ENCODE data around the gene RIPK1.

The RIPK1 gene

DNA sequence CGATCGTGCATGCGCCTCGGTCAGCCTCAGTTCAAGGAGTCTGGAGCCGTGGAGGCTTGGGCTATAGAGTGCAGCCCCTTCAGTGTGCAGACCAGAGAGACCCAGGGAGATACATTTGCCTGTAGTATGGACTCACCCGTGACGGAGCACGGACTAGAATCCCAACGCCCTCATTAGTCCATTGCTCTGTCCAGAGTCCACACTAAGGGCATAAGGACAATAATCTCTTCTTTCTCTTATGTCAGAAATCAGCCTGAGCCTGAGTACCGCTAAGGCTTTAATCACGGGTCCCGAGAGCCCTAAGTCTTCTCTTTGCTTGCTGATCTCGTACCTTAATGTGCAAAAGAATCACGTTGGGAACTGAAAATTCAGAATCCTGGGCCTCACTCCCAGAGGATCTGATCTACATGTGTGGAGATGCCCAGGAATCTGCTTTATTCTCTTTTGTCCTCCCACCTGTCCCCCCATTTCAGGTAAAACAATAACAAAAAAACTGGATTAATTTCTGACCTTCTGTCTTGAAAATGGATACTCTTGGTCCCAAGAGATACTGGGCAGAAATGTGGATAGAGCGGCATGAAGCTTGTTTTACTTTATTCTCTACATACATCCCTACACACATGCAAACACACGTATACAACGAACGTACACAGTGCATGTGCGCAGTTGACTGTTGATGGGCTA is 50.9 kb downstream of the RIPK1 start:
- DNase-seq (ENCODE audit: low spot score), result no peak
- Histone ChIP-seq H3K4me3 (peak overlapping the region; percentile 92), H3K27ac (peak overlapping the region; percentile 87 to 95)
- TF ChIP-seq, protein P1, sequence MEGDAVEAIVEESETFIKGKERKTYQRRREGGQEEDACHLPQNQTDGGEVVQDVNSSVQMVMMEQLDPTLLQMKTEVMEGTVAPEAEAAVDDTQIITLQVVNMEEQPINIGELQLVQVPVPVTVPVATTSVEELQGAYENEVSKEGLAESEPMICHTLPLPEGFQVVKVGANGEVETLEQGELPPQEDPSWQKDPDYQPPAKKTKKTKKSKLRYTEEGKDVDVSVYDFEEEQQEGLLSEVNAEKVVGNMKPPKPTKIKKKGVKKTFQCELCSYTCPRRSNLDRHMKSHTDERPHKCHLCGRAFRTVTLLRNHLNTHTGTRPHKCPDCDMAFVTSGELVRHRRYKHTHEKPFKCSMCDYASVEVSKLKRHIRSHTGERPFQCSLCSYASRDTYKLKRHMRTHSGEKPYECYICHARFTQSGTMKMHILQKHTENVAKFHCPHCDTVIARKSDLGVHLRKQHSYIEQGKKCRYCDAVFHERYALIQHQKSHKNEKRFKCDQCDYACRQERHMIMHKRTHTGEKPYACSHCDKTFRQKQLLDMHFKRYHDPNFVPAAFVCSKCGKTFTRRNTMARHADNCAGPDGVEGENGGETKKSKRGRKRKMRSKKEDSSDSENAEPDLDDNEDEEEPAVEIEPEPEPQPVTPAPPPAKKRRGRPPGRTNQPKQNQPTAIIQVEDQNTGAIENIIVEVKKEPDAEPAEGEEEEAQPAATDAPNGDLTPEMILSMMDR (IDR thresholded peaks at IDR 0.05), result no peak

DNA sequence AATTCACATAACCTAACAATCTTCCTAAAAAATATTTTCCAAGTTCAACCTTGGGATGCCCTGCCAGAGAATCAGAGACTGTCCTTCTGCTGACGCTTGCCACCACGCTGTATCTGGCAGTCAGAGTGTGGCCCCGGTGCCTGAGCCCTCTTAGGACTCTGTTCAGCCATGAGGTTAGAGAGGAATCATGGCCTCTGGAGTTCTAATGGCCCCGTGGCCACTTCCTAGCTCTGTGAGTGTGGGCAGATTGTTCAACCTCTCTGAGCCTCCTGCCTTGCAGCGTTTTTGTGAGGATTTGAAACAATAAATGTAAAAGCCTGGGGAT is 52.4 kb downstream of the RIPK1 start:
- TF ChIP-seq, protein P1 (IDR thresholded peaks at IDR 0.05), result no peak
- Histone ChIP-seq H3K4me3 (no peak overlapping the region), H3K27ac (no peak overlapping the region)
- DNase-seq (ENCODE audit: low spot score), result no peak

DNA sequence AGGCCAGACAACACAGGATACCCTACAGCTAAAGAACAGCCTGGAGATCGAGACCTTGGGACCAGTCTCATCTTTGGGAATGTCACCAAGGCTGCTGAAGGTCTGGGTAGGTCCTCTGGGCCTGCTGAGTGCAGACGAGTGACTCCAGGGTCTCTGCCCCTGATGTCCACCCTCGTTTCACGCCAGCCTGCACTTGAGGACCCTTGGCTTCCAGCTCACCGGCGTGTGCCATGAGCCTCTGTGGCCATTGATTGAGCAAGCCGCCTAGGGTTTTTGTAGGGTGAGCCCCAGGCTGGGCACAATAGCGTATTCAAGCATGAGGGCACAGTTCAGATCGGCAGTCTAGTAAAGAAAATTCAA is 54.5 kb downstream of the RIPK1 start:
- Histone ChIP-seq H3K4me3 (no peak overlapping the region), H3K27ac (no peak overlapping the region)
- no peak for DNase-seq (ENCODE audit: low spot score)
- TF ChIP-seq, protein P1 (IDR thresholded peaks at IDR 0.05), result no peak

DNA sequence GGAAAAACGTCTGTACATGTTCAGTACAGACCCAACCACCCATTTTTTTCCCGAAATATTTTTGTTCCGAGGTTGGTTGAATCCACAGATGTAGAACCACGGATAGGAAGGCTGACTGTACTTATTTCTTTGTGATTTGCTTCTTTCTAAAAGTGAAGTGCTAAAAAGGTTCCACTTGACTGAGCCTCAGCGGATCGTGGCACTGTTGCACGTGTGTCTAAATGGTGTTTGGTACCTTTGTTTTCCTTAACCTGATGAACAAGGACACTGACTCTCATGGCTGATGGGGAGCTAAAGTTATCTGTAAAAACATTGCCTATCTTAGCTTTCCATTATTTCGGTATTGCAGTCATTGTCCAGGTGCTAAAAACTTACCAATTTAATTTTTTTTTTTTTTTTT is 56.4 kb downstream of the RIPK1 start:
- Histone ChIP-seq H3K4me3 (no peak overlapping the region), H3K27ac (no peak overlapping the region)
- TF ChIP-seq, protein P1 (IDR thresholded peaks at IDR 0.05), result no peak
- no peak for DNase-seq (ENCODE audit: low spot score)

DNA sequence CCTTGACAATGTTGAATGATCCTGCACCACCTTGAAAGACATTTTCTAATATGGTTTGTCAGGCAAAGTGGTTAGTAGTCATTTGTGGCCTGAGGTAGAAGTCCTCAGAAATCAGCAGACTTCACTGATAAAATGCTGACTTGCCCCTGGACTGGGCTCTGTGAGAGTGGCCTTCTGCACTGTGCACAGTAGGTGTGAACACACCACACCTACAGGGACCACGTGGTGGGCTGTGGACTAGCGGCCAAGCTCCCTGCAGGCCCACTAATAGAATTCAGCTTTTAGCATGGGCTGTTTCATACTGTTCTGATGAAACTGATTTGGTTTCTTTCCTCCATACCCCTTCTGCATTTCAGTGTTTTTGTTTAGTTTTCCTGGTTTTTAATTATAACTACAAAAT is 57.5 kb downstream of the RIPK1 start:
- TF ChIP-seq, protein P1 (IDR thresholded peaks at IDR 0.05), result no peak
- DNase-seq (ENCODE audit: low spot score), result no peak
- H3K4me3 ChIP-seq, result no peak overlapping the region
- H3K27ac ChIP-seq, result no peak overlapping the region

DNA sequence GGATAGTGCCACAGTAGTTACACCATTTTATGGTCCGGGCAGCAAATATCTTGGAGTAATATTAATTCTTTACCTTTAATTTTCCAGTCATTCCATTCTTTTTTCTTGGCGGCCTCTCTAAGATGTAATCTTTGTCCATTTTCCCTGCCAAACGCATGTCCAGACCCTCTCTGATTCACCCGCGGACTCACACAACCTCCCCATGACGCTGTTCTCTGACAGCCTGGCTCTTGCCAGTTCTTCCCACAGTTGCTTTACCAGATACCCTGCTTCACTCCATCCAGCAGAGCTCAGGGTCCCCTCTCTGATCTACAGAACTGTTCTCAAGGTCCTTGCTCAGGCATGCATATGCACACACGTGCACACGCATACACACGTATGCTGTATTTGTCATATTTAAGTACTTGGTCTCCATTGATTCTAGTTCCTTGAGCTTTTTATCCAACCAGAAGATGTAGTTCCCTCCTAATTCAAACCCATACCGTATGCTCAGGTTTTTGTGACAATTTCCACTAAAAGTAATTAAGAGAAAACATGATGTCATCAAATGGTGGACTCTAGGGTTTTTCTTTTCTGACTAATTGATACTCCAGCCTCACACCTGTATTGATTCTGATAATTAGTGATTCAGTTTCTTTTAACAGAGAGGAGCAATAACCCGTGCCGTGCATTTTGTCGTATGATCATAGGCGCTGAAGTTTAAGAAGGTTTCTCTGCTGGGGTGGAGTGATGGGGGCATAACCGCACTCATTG is 60.2 kb downstream of the RIPK1 start:
- TF ChIP-seq, protein P1 (IDR thresholded peaks at IDR 0.05), result no peak
- Histone ChIP-seq H3K4me3 (no peak overlapping the region), H3K27ac (no peak overlapping the region)
- no peak for DNase-seq (ENCODE audit: low spot score)

DNA sequence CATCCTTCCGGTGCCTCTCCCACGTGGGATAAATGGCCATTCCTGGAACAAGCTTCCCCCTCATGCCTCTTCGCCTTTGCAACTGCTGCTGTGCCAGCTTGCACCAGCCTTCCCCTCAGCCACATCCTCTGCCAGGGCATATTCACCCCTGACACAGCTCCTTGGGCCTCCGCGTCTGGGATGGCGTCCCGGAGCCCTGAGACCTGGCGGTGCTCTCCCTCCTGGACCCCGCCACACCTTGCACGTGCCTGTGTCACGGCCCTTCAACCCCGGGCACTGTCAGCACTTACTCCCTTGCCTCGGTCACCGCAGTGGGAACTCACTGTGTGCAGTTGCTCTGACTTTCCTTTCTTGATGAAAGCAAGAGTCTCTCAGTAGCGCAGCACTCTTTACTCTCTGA is 63.4 kb downstream of the RIPK1 start:
- Histone ChIP-seq H3K27ac (no peak overlapping the region), H3K4me3 (no peak overlapping the region)
- TF ChIP-seq, protein P1 (IDR thresholded peaks at IDR 0.05), result no peak
- DNase-seq (ENCODE audit: low spot score), result no peak
